ENCODE data around the gene DCTN4.

DNA sequence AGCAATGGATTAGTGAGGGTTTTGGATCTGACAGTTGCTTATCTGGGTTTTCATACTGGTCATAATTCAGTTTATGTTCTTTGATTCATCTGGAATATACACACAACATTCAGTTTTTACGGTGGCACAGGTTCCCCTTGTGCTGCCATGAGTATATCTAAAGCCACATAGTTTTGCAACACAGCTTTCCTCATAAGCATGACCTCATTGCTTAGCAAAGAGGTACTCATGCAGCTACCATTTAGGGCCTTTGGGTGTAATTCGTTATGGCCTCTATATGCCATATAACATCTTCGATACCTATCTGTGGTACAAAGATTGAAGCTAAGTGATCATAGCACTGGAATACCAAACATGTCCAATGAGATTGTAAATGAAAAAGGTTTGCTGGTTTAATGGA is 55.1 kb downstream of the DCTN4 start:
- TF ChIP-seq, protein P1, sequence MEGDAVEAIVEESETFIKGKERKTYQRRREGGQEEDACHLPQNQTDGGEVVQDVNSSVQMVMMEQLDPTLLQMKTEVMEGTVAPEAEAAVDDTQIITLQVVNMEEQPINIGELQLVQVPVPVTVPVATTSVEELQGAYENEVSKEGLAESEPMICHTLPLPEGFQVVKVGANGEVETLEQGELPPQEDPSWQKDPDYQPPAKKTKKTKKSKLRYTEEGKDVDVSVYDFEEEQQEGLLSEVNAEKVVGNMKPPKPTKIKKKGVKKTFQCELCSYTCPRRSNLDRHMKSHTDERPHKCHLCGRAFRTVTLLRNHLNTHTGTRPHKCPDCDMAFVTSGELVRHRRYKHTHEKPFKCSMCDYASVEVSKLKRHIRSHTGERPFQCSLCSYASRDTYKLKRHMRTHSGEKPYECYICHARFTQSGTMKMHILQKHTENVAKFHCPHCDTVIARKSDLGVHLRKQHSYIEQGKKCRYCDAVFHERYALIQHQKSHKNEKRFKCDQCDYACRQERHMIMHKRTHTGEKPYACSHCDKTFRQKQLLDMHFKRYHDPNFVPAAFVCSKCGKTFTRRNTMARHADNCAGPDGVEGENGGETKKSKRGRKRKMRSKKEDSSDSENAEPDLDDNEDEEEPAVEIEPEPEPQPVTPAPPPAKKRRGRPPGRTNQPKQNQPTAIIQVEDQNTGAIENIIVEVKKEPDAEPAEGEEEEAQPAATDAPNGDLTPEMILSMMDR (IDR thresholded peaks at IDR 0.05), result no peak
- TF ChIP-seq POLR2A (IDR thresholded peaks at IDR 0.05; ENCODE audit: low read depth) (no peak), POLR2AphosphoS5 (IDR thresholded peaks at IDR 0.05) (no peak), EP300 (IDR thresholded peaks at IDR 0.05) (no peak)
